DMS 273 (cell line): ENCODE data around the gene RPUSD4.

Experiments used
- DNase-seq: peaks from one replicate; lab custom pipeline; 2025; ENCODE audit not compliant: unreplicated experiment; lab: John Stamatoyannopoulos, UW

The RPUSD4 gene

DNA sequence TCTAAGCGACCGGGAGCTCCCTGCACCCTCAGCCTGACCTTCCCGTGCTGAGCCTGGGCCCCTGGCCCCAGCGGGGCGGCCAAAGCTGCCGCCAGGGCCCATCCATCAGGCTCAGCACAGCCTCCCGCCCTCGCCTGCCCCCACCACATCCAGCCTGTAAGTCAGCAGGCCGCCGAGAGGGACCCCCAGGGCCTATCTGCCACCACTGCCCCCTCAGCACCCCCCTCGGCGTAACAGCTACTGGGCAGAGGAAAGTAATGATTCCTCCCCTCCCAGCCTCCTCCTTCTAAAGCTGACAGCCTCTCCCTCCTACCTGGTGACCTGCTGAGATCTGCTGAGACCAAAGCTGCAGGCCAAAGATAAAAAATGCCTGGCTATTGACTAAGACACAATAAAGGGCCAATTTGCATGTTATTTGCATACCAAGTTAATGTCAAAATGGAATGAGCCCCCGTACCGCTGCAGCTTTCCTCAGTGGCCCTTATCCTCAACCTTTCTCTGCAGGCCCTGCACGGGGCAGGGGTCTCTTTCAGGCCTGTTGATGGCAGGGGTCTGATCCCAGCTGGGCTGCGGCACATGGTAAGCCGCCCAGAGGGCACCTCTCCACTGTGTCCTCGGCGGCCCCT, 51.6 kb downstream of the RPUSD4 start:
- DNase-seq = no peak

DNA sequence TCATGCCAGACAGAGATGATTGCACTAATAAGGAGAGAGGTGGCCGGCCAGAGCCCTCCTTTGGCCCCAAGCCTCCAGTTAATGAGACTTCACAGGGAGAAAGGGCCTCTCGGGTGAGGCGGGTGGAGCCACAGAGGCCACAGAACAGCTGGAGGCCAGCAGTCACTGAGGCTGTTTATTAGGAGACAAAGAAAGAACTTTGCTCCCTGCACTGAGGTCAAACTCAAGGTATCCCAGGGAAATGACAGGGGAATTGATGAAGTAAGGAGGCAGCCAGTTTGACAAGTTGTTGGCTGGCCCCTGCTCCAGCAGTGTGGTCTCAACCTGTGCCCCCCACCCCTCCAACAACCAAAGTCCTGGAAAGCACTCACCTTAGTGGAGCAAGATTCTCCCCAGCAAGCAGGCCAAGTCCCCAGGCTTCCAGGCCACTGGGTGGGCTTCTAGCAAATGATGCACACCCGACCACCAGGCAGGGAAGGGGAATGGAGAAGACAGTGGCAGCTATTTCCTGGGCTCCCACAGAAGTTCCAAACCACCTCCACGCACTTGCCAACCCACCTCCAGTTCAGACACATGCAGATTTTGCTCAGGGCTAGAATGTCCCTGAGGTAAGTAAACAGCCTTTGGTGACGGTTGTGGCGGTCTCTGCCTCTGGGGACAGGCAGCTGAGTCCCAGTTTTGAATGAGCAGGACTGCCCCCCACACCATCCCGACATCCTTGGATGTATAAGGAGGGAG, 53.2 kb downstream of the RPUSD4 start:
- DNase-seq = no peak

DNA sequence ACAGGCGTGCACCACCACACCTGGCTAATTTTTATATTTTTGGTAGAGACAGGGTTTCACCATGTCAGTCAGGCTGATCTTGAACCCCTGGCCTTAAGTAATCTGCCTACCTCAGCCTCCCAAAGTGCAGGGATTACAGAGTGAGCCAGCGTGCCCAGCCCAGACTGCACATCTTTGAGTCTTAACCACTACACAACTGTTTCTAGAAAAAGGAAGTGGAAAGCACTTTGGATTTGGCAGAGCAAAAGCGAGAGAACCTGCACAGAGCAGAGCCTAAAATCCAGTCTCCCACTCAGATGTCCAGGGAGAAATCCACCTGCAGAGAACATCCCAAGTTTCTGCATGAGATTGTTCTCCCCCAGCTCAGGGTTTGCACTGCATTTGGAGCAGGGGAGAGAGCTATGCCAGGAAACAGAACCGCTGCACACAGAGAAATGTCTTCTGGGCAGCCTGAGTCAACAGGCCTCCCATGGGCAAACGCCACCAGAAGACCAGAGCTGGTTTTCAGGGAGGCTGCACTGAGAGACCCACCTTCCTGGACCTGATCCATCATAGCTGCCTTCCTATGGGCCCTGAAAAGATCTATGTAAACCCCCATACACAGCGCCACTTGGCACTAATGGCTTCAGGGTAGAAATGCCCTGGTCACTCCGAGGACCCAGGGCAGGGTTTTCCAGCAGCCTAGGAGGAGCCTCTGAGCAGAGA, 54.0 kb downstream of the RPUSD4 start:
- no peak for DNase-seq

DNA sequence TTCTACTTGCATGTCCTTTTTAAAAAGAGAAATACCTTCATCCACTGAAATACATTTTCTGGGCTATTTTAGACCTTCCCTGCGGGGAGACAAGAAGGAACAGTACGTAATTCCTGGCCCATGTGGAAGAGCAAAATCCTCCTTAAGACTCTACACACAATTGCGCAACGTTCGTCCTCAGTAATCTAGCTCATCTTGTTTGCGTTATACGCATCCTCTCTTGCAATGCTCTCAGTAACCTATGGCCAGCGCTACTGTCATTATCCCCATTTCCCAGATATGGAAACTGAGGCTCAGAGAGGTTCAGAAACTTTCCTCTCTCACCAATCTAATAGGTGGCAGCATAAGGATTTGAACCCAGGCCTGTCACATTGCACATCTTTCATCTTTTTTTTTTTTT, 54.6 kb downstream of the RPUSD4 start:
- no peak for DNase-seq

DNA sequence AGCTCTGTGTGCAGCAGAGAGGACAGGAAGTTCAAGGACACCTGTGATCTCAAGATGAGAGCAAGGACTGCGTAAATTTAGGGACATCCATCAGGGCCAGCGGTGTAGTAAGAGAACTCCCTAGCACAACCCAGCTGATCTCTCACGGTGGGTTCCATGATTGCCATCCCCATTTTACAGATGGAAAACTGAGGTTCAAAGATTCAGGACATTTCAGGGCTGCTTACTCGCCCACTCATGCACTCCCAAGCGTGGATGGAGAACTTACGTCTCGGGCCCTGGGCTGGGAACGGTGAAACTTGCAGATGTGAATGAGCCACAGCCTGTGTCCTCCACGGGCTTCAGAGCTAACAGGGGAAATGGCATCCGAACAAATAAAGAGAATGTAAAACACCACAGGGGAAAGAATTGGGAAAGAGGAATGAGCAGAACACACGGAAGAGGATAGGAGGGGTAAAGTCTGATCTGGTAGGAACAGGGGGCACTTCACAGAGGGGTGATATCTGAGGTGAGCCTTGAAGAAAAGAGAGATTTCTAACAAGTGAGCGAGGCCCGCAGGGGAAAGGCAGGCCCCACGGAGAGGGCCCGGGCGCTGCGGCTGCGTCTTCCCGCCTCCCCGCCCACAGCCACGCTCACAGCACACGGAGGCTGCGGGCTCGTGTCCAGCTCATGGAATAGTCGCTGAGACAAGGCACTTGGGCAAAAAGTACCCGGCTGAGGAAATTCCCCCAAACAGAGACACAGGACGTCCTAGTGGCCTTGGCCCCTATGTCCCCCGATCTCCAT, 55.9 kb downstream of the RPUSD4 start:
- no peak for DNase-seq

DNA sequence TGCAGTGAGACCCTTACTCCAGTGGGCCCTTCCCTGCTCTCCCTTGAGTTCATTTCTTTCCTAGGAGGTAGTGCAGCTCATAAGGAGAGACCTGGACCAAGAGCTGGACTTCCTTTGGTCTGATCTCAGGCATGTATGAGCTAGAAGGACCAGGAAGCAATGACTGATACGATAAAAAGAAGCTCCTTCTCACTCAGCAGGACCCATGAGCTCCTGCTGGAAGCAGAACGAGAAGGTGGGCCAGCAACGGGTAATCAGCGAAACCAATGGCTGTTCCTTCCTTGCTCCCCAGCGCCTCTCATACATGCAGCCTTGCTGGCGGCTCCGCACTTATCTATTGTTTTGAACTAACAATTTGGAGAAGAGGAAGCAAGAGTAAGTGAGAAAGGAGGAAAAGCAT, 56.8 kb downstream of the RPUSD4 start:
- no peak for DNase-seq

DNA sequence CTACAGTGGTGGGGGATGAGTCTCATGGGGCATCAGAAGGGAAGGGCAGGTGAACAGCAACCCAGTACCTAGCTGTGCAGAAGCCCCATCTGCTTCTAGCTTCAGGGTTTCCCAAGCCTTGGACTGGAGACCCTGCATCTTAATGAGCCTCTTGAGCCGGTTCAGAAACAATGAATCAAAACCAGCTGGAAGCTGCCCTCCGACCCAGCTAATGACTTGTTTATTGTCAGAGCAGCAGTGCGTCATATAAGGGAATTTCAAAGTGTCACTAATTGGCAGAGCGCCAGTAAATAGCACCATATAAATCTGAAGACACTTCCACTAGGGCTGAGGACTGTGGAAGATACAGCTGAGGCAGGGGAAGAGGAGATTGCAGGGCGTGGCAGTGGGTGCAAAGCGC, 57.5 kb downstream of the RPUSD4 start:
- DNase-seq = no peak

DNA sequence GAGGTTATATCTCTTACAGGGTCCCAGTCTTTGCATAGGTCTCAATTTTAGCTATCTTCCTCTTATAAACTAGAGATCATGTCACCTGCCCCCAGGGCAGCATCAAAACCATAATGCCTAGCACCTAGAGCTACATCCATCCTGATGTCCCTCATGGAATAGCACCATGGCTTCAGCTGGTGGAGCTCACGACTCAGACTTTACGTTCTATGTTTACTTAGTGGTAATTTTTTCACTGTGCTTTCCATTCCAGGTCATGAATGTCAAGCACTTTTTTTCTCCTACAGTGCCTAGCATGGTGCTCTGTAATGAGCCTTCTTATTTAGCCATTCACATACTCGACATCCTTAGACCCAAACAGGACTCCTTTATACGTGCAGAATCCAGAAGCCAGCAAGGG, 58.4 kb downstream of the RPUSD4 start:
- no peak for DNase-seq

DNA sequence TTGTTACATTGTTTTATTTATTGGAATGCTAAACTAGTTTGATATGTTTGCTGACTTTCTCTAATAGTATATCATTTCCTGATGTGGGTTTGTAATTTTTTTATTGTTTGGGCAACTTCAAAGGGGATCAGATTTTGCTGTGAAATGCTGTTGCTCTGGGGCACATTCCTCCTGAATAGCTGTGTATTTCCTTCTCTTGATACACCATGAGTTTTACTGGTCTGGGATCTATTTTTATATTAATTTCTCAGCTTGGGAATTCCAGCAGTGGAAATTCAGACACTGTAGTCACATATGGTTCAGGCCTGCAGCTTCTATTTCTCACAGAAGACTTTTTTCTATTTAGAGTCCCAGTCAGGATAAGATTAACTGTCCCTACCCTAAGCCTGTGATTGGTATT, 58.9 kb downstream of the RPUSD4 start:
- no peak for DNase-seq

DNA sequence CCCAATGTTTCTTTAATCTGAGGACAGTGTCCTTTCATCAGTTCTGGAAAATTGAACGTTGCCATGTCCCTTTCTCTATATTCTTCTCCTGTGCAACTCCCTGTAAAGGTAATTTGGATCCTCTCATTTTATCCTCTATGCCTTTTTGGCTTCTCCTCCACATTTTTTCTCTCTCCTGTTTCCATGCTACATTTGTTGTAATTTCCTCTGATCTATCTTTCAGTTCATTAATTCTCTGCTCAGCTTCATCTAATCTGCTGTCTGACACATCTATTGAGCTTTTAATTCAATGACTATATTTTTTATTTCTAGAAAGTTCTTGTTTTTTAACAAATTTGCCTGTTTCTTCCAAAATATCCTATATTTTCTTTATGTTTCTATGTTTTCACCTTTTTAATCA, 59.3 kb downstream of the RPUSD4 start:
- DNase-seq = no peak
